NT2/D1 (cell line): ENCODE measurements around the gene GLIS1.

ENCODE experiments used
- SUZ12 ChIP-seq: IDR thresholded peaks from 2 replicates; pipeline ENCODE4 v1.6.1; 2011; ENCODE audit not compliant: insufficient read length, insufficient read depth; ENCODE audit errors: extremely low read depth
- YY1 ChIP-seq: IDR thresholded peaks from 2 replicates; pipeline ENCODE4 v1.6.1; 2011; ENCODE audit not compliant: insufficient read length, insufficient read depth
- ZNF274 ChIP-seq: IDR thresholded peaks from 2 replicates; pipeline ENCODE4 v1.6.1; 2011; ENCODE audit warnings: mild to moderate bottlenecking, low read depth, low read length

GRCh38 chr1:53536606-53537005 is 202.4 kb downstream of the GLIS1 start:
- TF ChIP-seq SUZ12 (no peak), YY1 (no peak), ZNF274 (no peak)
